Skeletal muscle cell (primary cell): ENCODE data around the gene SLC6A17.

ENCODE experiments used
- DNase-seq: peaks from one replicate; pipeline ENCODE4 v3.0.0-alpha.2; 2010; ENCODE audit warnings: low read depth
- H3K4me3 ChIP-seq: 2 replicates; pipeline ENCODE4 v1.5.1; 2011; ENCODE audit warnings: low read depth, mild to moderate bottlenecking, control low read depth, low read length, moderate library complexity

SLC6A17 gene

DNA sequence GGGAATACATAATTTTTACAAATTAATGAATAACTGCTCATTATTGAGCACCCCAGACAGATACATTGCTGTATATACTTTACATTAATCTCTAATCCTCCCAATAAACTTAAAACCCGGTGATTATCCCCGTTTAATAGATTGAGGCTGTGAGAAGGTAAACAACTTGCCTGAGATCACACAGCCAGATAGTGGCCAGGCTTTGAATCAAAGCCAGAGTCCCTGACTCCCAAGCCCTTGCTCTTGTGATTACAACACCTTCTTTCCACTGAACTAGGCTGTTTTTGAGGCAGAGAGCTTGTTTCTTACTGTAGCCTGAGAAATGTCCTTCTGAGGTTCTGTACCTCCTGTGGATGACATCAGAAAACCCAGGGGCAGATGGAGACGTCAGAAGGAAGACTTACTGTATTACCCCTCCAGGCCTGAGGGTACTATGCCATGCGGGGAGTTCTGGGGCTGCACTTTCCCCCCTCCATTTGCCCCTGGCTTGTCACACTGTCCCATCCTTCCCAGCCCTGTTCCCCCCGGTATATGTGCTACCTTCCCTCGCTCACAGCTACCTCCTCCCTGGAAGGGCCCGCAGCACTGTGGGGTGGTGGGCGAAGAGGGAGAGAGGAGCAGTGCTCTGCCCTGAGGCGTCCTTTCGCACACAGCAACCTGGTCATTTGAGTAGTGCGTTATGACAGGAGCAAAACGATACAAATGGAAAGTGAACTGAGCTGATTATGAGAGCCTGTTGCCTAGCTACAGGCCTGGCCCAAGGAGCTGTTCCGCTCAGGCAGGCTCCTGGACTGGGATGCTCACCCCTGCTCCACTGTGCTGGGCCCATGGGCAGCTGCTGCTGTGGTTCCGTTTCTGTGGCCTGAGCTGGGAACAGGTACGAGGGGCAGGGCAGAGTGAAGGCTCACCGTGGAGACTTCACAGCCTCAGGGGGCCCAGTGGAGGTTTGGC, 64.4 kb downstream of the SLC6A17 start:
- DNase-seq = no peak

DNA sequence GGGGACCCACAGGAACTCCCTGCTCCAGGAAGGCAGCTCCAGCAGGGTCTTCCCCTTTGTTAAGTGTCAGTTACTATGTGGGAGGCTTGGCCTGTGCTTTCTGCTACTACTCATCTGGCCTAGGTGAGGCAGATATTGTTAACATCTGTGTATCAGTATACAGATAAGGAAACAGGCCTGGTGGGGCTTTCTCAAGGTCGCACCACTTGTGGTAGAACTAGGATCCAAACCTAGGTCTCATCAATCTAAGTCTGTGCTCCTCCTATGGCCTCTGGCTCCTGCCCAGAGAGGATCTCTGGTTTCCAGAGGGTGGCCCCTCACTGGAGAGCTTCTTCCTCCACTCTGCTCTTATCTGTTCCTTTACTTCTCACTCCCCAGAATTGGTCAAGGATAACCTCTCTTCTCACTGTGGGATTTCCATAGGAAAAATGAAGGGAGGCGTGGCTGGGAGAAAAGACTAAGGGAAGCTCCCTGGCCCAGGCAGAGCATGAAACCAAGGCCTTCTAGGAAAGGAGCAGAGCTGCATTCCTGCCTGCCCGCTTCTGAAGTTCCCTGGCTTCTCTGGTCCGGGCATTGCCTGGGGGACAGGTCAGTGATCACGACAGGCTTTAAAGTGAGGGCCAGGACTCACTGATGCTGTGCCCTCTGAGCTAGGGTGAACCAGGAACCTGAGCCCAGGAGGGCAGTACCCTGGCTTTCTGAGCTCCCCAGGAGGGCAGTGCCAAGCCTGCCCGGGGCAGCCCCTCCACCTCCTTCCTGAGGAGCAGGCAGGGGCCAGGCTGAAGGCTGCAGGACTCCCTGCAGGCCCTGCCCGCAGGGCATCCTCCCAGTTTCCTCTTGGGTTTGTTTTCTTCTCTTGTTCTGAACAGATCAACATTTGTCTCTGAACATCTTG, 65.6 kb downstream of the SLC6A17 start:
- H3K4me3 ChIP-seq = no peak overlapping the region
- no peak for DNase-seq

More for the DNA sequence above, 64.4 kb downstream of the SLC6A17 start:
- H3K4me3 ChIP-seq = no peak overlapping the region

DNA sequence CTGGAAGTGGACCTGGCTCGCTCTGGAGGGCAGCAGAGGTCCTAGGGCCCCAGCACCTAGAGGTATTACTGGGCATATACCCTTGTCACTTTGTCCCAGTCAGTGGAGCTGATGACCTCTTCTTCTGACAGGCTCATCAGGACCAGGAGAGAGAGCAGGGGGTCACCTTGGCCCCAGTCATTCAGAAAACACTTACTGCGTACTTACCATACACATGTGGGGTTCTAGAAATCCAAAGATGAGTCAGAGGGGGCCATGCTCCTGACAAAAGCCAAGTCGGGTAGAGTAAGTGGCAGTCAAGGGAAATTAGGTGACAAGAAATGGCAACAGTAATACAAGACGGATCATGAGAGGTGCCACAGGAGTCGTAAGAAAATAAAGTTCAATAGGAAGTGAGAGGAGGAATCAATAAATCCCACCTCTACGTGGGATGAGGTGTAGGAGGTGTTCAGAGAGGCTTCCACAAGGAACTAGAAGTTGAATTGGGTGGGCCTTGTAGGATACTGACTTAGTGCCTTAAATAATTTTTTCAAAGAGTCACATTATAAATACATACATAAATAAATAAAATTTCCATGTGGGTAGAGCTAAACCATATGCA, 66.7 kb downstream of the SLC6A17 start:
- no peak overlapping the region for H3K4me3 ChIP-seq
- no peak for DNase-seq

DNA sequence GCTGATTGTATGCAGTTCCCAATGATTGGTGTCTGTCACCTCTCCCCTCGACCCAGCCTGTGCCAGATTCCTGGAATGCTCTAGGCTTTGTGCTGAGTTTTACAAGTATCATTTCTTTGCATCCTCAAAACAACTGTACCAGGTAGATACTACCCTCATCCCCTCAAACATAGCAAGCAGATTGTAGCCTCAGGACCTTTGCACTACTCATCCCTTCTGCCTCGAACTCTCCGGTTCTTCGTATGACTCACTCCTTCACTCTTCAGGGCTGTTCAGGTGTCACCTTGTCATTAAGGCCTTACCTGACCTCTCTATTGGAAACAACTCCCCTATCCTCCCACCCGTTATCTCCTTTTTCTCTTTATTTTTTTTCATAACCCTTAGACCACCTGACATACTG, 67.8 kb downstream of the SLC6A17 start:
- no peak for DNase-seq
- H3K4me3 ChIP-seq = no peak overlapping the region

DNA sequence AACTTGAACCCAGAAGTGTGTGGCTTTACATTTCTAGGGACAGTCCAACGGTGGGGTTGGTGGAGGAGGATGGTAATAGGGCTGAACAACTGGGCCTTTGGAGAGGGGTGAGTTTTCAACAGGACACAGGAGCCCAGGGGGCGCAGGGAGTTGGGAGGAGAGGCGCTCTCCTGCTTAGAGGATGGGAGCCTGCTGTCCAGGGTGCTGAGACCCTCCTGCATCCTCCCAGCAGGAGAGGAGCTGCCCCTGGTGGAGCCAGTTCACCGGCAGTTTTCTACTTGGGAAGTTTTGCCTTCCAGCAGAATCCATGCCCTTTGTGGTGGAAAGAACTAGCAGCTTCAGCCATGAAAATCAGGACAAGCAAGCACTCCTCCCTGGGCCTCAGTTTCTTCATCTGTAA, 68.4 kb downstream of the SLC6A17 start:
- H3K4me3 ChIP-seq = no peak overlapping the region
- DNase-seq = no peak

DNA sequence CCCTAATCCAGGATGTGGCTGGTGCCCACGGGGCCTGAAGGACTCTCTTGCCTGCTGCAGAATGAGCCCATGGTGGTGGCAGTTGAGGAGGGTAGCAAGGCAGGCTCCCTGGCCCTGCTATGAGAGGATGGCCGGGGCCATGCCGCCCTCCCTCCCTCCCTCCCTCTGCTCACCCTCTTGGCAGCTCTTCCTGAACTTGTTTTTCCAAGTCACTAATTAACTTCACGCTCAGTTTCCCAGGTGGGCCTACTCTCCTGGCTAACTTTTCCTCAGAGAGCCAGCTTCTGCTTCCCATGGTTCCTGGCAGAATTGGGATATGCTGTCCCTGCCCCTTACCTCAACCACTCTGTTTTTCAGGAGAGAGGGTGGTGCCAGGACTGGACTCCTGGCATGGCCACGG, 70.0 kb downstream of the SLC6A17 start:
- DNase-seq = no peak
- no peak overlapping the region for H3K4me3 ChIP-seq

DNA sequence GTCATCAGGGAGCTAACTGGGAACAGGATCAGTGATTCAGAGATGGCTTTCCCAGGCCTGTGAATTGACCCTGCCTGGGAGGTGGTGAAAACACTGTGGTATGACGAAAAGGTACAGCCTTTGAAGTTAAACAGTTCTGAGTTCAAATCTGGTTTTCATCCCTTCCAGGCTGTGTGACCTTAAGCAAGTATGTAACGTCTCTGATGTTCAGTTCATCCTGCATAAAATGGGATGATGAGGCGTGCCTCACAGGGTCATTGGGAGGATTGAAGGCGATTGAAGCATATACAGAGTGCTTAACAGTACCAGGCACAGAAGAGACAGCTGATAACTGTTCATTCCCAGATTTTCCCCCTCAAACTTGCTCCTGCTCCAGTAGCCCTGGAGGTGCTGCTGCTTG, 70.8 kb downstream of the SLC6A17 start:
- DNase-seq = no peak
- H3K4me3 ChIP-seq = no peak overlapping the region

DNA sequence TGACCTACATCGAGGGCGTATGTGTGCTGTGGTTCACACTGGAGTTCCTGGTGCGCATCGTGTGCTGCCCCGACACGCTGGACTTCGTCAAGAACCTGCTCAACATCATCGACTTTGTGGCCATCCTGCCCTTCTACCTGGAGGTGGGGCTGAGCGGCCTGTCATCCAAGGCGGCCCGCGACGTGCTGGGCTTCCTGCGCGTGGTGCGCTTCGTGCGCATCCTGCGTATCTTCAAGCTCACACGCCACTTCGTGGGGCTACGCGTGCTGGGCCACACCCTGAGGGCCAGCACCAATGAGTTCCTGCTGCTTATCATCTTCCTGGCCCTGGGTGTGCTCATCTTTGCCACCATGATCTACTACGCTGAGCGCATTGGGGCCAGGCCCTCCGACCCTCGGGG, 72.8 kb downstream of the SLC6A17 start:
- DNase-seq = no peak
- H3K4me3 ChIP-seq = no peak overlapping the region

DNA sequence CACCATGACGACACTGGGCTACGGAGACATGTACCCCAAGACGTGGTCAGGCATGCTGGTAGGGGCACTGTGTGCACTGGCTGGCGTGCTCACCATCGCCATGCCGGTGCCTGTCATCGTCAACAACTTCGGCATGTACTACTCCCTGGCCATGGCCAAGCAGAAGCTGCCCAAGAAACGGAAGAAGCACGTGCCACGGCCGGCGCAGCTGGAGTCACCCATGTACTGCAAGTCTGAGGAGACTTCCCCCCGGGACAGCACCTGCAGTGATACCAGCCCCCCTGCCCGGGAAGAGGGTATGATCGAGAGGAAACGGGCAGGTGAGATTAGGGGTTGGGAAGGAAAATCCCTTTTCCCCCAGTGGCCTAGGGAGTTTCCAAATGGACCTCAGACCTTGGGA, 73.3 kb downstream of the SLC6A17 start:
- H3K4me3 ChIP-seq = no peak overlapping the region
- no peak for DNase-seq

DNA sequence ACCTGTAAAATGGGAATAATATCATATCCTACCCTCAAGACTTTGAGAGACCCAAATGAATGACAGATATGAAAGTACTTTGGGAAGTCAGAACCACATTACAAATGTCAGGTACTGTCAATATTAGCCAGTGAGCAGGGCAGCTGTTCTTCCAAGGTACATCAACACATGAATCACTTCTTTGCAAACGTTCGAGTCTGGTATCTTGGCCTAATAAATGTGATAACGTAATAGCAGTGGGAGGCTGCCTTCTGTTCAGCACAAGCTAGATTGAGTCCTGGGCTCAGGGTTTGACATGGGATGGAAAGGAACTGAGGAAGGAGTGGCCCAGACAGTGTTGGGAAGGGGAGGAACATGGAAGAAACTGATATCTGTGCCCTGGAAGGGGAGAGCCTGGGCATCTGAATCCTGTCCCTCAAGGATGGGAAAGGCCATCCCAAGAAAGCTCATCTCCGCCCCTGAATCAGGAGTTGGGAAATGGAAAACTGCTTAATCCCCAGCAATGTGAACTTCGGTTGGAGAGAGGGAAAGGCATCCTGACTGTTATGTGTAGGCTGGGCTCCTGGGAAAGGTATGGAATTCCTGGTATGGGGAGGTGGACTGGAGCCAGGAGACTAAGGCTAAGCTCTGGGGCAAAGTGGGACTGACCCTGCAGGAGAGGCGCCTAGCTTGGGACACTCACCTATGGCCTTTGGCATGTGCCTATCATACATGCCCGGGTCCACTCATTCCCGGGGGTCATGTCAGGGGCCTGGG, 74.1 kb downstream of the SLC6A17 start:
- DNase-seq = no peak
- no peak overlapping the region for H3K4me3 ChIP-seq

DNA sequence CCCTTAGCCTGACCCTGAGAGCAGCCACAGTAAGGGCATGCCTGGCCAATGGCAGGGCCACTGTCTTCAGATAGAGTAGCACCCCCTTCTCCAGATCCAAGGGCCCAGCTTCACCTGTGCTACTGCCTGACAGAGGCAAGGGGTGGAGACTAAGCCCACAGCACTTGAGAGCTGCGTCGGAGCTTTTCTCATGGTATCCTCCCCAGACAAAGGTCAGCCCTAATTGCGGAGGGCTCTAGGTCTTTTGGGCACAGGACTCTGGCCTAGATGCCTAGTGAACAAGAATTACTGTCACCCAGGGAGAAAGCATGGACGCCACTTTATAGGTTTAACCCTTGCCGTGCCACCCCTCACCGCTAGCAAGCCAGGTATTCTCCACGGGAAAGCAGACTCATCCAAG, 74.9 kb downstream of the SLC6A17 start:
- no peak overlapping the region for H3K4me3 ChIP-seq
- no peak for DNase-seq

DNA sequence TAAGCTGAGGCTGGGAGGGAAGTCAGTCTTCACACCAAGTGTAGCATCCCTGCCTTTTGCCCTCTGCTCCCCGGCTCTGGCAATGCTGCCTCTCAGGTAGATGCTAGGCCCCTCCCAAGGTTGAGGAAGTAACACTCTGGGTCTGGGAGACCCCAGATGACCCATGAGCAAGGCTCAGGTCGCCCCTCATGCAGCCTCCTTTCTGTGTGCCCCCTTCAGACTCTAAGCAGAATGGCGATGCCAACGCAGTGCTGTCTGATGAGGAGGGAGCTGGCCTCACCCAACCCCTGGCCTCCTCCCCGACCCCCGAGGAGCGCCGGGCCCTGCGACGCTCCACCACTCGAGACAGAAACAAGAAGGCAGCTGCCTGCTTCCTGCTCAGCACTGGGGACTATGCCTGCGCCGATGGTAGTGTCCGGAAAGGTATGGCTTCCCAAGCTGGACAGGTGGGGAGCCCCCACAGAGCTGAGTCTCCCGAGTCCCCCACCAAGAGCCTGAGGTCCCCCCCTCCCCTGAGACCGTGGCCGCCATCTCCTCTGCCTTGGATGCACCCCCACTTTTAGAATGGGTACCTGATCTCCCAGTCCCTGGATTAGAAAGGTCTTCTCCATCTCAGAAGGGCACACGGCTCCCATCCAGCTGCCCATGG, 75.6 kb downstream of the SLC6A17 start:
- DNase-seq = no peak
- no peak overlapping the region for H3K4me3 ChIP-seq

DNA sequence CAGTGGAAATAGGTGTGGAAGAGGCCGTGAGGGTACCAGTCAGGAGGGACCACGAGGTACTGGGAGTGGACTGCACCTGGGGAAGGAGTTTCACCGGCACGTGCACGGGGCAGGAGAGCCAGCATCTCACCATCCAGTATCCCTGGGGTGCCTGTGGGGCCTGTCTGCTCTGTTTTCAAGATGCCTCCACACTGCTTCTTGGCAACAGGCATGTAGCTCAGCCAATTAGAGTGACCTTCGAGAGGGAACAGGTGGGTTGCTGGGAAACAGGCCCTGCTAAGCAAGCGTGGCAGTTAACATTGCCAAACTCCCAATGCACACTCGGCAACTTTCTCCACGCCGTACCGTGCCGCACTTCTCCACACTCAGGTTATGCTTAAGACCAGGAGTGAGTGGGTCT, 77.5 kb downstream of the SLC6A17 start:
- DNase-seq = no peak
- H3K4me3 ChIP-seq = no peak overlapping the region

DNA sequence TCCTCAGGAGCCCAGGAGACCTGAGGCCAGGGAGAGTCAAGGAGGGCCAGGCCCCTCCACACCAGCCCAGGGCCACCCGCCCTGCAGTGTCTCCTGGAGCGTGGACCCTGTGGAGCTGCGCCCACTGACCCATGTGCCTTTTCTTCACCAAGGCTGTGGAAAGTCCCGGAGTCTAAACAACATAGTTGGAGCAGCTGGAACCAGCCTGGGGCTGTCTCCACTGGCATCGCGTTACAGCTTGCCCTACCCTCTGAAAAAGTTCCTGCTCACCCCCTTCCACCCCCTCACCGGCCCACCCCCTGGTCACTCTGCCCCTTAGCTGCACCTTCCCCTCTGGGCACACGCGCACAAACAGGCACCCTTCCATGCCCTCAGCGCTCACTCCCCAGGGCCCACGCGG, 78.1 kb downstream of the SLC6A17 start:
- DNase-seq = no peak
- H3K4me3 ChIP-seq = no peak overlapping the region

DNA sequence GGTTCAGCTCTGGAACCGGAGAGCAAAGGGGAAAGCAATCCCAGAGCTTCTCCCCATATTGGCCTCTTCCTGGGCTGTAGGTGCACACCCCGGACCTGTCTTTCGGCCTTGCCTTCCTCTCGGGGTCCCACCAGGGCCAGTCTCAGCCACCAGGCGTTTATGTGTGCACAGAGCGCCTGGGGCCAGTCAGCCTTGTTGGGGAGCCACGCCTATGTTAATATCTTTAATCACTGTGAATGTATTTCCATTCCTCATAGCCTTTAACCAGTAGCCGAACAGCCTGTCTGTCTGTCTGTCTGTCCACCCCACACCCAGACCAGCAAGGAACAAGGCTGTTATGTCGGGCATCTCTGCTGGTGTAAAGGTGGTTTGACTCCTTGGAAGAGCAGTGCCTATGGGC, 78.6 kb downstream of the SLC6A17 start:
- no peak for DNase-seq
- no peak overlapping the region for H3K4me3 ChIP-seq

DNA sequence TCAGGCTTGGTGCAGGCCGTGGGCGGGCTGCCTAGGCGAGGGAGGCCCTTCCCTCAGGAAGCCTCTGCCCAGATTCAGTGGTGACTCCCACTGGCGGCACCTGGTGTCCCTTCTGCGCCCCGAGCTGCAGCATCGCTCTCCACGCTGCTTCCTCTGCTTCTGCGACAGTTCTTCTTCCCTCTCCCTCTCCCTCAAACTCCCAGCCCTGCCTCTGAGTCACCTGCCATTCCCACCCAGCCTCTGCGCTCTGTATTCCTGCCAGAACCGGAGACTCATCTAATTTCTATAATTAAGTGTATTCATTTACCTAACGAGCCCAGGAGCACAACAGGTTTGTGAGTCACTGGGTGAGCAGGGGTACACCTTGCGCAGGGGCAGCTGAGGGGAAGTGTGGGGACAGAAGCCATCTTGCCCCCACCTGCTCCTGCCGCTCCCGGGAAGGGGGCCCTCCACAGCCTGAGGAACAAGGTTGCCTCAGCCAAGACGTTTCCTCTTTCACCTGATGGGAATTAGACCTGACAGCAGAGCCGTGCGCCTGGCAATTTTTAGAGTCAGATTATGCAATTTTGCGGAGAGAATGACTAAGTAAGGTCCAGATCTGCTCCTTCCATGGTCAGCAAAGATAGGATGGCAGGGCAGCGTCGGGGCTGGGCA, 79.2 kb downstream of the SLC6A17 start:
- H3K4me3 ChIP-seq = no peak overlapping the region
- no peak for DNase-seq

DNA sequence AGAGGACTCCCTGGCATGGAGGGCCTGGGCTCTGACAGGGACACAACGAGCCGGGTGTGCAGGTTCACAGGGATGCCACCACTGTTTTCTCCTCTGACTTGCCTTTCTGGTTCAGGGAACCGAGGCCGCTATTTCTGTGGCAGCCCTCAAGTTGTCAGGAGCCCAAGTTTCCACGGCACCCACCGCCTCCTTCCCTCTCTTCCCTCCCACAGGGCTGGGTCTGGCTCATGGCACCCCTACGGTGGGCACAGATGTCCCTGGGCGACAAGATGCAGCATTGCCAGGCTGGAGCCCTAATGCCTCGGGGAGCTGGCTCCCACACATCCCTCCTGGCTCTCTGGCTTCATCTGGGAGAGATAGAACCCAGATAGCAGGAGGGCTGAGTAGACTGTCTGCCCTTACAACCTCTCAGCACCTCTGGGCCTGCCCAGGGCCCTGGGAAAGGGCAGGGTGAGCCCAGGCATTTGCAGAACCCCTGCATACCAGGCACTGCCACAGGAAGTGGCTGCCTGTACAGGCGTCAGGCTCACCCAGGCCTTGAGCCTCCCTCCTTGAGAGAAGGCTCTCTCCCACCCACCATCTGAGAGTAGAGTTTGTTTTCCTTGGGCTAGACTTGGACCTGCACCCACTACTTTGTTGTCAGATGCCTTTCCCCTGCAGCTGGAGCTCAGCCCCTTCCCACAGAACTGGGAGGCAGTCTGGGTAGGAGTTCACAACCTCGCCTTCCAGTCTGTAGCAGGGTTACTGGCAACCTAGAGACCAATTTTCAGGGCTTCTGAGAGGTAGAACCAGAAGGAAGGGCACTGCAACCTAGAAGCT, 80.3 kb downstream of the SLC6A17 start:
- no peak overlapping the region for H3K4me3 ChIP-seq
- no peak for DNase-seq

DNA sequence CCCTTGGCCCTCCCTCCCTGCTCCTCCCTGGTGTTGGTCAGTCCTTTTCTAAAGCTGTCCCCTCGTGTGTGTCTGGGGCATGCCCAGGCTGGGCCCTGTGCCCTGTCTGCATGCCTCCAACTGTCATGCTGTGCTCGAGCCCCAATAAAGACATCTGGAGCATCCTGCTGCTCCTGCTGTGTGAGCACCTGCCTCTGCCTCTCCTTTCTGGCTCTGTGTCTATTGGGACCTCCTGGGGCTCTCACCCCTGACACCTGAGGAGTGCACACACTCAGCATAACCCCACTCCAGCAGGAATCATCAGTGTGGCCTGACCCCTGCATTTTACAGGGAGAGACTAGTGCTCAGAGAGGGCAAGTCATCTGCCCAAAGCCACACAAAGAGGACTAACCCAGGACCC, 83.6 kb downstream of the SLC6A17 start:
- H3K4me3 ChIP-seq = no peak overlapping the region
- no peak for DNase-seq
